Measurements from ENCODE around the gene HRAS.

HRAS gene

GRCh38 chr11:506995-507726 is 28.2 kb downstream of the HRAS start, which contains the start of gene RNH1:
RNH1 (minus strand) TSS chr11:507242; CDS start chr11:502162, 5,080 bp downstream.
- peak; percentile 98 for DNase-seq

- peak; percentile 94 for DNase-seq
Observed at GRCh38 chr11:506238-506994, 29.0 kb downstream of the HRAS start.

GRCh38 chr11:504994-505344 is 30.4 kb downstream of the HRAS start:
- DNase-seq: no peak

- no peak for DNase-seq
Observed at GRCh38 chr11:504053-504993, 31.1 kb downstream of the HRAS start.

GRCh38 chr11:503179-503981 is 32.0 kb downstream of the HRAS start:
- DNase-seq: no peak

DNA sequence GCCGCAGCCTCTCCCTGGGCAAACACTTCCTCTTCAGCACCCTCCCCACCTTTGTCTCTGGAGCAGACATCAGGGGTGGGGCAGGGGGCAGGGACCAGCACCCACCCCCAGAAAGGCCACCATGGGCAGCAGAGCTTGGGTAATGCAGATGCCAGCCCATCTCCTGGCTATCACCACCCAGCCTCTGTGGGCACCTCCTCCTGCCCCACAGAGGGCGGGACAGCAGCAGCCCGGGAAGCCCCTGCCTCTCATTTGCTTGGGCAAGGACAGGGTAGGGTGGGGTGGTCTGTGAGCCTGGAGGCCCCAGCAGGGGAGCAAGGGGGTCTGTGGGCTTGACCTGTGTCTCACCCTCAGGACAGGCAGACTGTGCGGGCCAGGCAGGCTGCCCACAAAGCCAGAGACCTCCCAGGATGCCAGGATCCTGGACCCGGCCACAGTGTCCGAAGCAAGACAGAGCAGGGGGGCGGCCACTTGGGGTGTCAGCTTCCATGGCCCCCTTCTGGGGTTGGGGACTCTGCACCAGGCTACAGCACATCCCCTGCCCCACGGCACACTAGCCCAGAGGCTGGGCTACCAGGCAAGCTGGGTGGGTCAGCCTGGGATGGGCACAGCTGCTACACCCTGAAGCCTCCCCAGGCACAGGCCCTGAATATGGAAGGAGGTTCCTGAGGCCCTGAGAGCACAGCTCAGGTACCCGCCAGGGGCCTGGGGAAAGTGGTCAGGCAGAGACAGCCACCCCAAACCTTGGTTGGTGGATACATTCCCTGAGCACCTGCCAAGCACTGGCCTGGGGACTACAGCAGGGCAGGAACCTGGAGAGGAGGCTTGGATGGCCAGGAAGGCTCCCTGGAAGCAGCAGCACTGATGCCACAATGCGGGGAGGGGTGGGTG is 32.8 kb downstream of the HRAS start:
- DNase-seq: no peak

DNA sequence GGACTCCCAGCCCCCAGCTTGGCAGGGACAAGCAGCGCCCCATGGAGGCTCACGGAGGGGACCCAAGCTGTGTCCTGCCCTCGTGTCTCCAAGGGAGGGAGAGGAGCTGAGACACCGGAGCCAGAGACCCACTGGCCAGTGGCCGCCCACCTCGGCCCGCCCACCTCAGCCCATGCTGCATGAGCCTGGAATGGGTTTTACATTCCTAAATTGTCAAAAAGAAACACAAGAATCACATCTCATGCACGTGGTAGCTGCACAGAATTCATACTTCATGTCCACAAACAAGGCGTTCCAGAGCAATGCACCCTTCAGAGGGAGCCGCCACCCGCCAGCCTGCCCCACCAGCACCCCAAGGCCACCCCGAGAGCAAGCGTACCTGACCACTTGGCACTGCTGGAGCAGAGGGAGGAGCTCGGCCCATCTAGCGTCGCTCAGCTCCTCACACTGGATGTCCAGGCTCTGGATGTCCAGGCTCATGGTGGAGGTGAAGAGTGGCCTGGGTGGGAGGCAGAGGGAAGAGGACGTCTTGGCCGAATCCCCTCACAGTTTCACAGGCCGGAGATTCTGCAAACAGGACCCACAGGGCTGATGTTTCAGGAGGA is 33.6 kb downstream of the HRAS start:
- no peak for DNase-seq

DNA sequence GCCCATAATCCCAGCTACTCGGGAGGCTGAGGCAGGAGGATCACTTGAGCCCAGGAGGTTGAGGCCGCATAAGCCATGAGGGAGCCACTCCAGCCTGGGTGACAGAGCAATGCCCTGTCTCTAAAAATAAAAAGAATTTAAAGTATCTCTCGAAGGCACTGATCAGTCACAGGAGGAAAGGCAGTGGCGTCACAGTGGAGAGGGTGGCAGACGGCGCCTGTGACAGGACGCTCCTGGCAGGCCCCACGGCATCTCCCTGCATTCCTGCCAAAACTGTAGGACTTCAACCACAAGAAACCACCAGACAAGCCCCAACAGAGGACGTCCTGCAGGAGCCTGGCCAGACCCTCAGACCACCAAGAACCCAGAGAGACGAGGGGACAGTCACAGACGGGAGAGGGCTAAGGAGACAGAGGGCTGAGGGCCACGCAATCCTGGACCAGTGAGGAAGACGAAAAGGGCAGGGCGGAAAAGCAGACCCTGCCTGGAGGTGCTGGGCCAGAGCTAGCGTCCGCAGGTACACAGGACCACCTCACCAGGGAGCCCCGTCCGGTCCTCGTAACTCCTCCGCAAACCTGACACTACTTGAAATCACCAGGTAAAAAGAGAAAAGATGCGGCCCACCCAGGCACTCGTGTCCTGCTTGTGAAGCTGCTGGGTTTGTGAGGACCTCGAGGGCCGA is 34.2 kb downstream of the HRAS start:
- no peak for DNase-seq

DNA sequence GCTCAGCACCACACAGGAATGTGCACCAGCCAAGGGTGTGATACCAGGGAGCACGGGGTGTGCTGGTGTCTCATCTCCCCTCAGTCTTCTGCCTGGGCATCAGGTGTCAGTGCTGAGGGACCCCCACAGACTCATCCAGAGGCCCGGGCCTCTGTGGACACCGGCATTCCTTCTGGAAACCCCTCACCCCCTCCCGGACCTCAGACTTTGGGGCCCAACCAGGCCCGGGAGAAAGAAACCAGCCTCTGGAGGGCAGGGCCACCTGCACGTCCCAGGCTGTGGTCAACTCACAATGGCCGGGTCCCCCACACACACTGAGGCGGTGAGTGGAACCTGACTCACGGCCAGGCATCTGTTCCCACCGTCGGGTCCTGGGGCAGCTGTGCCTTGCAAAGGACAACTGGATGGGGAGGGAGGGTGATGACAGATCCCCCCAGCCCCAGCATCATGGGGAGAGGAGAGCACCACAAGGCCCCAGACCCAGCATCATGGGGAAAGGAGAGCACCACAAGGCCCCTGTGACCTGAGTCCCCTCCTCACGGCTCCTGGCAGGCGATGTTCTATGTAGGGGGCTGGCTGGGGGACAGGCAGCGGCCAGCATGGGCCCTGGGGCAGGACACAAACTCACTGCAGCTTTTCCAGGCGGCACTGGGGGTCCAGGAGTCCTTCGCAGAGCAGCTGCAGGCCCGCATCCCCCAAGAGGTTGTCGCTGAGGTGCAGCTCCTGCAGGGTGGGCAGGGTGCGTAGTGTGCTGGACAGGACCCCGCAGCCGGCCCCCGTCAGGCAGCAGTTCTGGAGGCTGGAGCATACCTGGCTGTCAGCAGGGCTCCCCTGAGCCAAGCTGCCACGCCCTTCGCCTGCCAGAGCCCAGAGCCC is 35.9 kb downstream of the HRAS start:
- DNase-seq: no peak

DNA sequence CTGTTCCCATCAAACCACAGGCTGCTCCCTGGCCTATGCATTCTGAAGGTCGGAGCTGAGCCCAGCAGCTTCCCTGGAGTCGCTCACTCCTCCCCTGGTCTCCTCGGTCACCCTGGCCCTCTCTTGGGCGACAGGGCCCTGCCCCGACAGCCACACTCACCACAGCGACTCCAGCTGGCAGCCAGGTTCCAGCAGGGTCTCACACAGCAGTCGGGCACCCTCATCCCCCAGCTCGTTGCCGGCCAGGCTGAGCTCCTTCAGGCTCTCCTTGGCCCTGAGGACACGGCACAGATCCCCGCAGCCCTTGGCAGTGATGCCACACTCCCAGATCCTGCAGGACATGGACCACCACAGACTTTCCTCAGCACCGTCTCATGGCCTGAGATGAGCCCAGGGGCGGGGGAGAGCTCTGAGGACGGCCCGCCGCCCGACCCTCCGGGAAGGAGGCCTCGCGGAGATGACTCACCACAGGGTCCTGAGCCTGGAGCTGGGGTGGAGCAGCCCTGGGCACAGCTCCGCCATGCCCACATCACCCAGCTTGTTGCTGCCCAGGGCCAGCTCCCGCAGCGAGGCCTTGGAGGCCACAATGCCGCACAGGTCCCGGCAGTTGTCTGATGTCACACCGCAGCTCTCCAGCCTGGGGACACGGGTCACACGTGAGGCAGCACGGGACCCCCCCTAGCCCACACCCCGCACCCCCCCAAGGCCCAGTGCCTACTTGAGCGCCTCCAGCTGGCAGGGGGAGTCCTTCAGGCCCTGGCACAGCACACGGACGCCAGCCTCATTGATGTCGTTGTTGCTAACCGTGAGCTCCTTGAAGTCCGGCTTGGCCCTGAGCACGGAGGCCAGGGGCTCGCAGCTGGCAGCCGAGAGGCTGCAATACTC is 36.8 kb downstream of the HRAS start:
- no peak for DNase-seq

GRCh38 chr11:497565-498296 is 37.6 kb downstream of the HRAS start:
- DNase-seq: no peak

GRCh38 chr11:496834-497564 is 38.4 kb downstream of the HRAS start:
- DNase-seq: no peak

DNA sequence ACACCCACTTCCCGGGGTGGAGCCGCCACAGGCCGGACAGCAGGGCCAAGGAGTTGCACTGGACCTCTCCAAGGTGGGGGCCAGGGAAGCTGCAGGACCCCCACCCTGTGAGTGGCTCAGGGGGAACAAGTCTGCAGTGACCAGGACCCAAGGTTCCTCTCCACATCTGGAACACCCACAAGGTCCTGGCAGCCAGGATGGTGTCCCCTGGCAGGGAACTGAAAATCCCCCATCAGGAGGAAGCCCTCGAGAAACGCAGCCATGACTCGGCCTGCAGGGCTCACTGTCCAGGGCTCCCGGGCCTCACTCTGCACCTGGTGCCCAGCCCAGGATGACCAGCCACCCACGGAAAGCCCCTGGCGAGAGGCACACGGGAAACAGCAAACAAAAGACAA is 39.8 kb downstream of the HRAS start:
- DNase-seq: no peak

DNA sequence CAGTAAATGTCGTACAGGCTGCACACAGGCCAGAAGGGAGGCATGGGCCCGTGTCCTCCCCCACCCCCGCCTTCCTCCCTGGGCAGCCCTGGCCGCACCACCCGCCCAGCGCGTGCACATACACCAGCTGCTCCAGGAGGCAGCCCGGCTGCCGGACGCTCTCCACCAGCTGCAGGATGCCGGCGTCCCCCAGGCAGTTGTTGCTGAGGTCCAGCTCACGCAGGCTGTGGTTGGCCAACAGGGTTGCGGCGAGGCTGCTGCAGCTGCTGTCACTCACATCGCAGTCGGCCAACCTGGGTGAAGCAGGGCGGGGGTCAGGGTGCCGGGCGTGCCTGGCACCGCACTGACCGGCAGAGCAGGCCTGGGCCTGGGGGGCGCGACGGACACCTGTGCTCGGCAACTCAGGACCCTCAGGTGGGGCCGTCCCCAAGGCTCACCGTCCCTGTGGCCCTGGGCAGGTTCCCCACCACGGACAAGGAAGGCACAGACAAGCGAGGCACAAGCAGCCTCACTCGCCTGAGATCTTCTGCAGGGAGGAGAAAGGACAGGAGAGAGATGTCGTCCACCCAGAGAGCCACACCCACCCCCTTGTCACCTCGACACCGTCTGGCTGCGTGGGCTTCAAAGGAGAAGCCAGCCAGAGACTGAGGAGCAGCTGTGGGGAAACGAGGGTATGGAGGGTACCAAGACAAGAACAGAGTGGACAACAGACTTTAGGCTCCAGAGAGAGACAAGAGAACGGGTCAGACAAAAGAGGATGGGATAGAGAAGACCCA is 40.4 kb downstream of the HRAS start:
- DNase-seq: no peak

GRCh38 chr11:492427-493226 is 42.7 kb downstream of the HRAS start:
- no peak for DNase-seq

All from activated effector memory CD4-positive, alpha-beta T cell treated with Interleukin-2 at 50 U/mL for 16 hours (primary cell).